HepG2 (cell line): Measurements from ENCODE around the gene GORASP2. TPM values are rescaled to one million over a fixed set of nuclear protein-coding genes. Genes with fewer than 3 reads are reported as not detected.

Experiments used
- EHMT2 ChIP-seq: fragments of 200-600 bp; sonication (generic); IDR thresholded peaks from 2 replicates; pipeline ENCODE4 v1.7.0; 2017; ENCODE audit warnings: antibody characterized with exemption, low read depth, low read length, borderline replicate concordance
- NFATC3 ChIP-seq: sonication (generic); formaldehyde crosslinking; IDR thresholded peaks from 2 replicates; pipeline ENCODE4 v1.5.1; 2020; ENCODE audit warnings: mild to moderate bottlenecking, missing genetic modification reagents
- NFE2 ChIP-seq: sonication (generic); formaldehyde crosslinking; IDR thresholded peaks from 2 replicates; pipeline ENCODE4 v1.4.0; 2020; ENCODE audit warnings: missing genetic modification reagents
- PHF20 ChIP-seq: sonication (generic); formaldehyde crosslinking; IDR thresholded peaks from 2 replicates; pipeline ENCODE4 v1.5.0; 2020; ENCODE audit warnings: mild to moderate bottlenecking, missing genetic modification reagents
- ZNF124 ChIP-seq: sonication (generic); formaldehyde crosslinking; IDR thresholded peaks from 2 replicates; pipeline ENCODE4 v1.4.0; 2020; ENCODE audit warnings: missing genetic modification reagents
- polyA plus RNA-seq, 8 experiments: library from polyadenylated mRNA; depleted of rRNA in 3 of 8; stranded (reverse) in 7 of 8; unstranded in 1 of 8; fragments of >200 nt; fragmentation: Illumina TruSeq in 4 of 8; extraction: Trizol in 4 of 8; gene quantifications; 2 replicates each; pipeline versions ENCODE4 v1.2.1 to v1.2.3, GENCODE V29; 2011 to 2016; ENCODE audit warnings: low read depth in 4 of 8, missing spikeins in 1 of 8, mixed read lengths in 1 of 8; ENCODE audit not compliant: insufficient read depth in 1 of 8
- total RNA-seq, 5 experiments: library from RNA; depleted of rRNA; stranded (reverse); fragments of >200 nt; fragmentation: Illumina TruSeq; extraction: Trizol; gene quantifications; 2 replicates each; pipeline ENCODE4 v1.2.3, GENCODE V29; 2016; ENCODE audit warnings: low read depth in 1 of 5
- TF ChIP-seq, protein P1 (sequence below): sonication (generic); formaldehyde crosslinking; IDR thresholded peaks from 2 replicates; pipeline ENCODE4 v1.9.0; 2021; ENCODE audit warnings: mild to moderate bottlenecking, missing genetic modification reagents
- TF ChIP-seq, protein P2 (sequence below): sonication (generic); formaldehyde crosslinking; IDR thresholded peaks from 2 replicates; pipeline ENCODE4 v1.4.0; 2020; ENCODE audit warnings: missing genetic modification reagents
- TF ChIP-seq, protein P3 (sequence below): IDR thresholded peaks from 2 replicates; pipeline ENCODE4 v1.6.1; 2016; ENCODE audit warnings: missing biosample characterization, missing genetic modification reagents, low read depth
- TF ChIP-seq, protein P4 (sequence below): sonication (generic); formaldehyde crosslinking; IDR thresholded peaks from 2 replicates; pipeline ENCODE4 v1.4.0; 2020; ENCODE audit warnings: missing genetic modification reagents, borderline replicate concordance
- TF ChIP-seq, protein P5 (sequence below): conservative IDR thresholded peaks from 2 replicates; pipeline ENCODE4 v1.6.1; 2018; ENCODE audit warnings: missing genetic modification reagents

Gene GORASP2
- total and polyA plus RNA-seq, 2 of the 13 experiments (the other 11 are each of a cell fraction or from before 2014, with no cell fraction given), result 103 to 239 TPM

DNA sequence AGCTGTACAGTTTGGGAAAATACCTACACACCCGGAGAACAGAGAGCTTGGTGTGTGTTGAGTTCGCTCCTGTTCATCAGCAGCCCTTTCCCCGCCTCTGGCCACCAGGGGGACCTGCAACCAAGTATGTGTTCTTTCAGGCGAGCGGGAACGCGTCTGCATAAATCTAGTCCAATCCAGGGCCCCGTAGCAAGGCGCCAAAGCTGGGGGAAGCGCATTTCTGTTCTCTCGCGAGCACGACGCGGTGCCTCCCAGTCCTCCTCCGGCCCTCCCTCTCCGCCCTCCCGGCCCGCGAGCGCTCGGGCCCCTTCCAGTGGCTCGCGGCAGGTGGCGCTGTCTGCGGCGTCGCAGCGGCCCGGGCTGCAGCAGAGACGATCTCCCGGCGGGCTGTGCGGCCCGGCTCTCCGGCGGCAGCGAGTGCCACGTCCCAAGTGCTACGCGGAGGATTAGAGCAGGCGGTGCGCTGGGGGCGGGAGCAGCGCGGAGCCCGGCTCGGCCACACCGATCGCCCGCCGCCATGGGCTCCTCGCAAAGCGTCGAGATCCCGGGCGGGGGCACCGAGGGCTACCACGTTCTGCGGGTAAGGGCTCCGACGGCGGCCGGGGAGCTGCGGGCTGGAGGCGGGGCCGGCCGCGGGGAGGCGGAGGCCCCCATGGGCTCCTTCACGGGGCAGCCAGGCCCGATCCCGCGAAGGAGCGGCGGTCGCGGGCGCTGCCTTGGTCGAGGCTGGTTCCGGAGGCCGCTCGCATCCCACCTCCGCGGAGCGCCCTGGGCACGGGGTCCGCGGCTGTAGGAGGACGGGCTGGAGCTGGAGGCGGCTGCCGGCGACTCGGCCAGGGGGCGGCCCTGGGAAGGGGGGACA, at the start of gene GORASP2 (continued):
- TF ChIP-seq, protein P1, sequence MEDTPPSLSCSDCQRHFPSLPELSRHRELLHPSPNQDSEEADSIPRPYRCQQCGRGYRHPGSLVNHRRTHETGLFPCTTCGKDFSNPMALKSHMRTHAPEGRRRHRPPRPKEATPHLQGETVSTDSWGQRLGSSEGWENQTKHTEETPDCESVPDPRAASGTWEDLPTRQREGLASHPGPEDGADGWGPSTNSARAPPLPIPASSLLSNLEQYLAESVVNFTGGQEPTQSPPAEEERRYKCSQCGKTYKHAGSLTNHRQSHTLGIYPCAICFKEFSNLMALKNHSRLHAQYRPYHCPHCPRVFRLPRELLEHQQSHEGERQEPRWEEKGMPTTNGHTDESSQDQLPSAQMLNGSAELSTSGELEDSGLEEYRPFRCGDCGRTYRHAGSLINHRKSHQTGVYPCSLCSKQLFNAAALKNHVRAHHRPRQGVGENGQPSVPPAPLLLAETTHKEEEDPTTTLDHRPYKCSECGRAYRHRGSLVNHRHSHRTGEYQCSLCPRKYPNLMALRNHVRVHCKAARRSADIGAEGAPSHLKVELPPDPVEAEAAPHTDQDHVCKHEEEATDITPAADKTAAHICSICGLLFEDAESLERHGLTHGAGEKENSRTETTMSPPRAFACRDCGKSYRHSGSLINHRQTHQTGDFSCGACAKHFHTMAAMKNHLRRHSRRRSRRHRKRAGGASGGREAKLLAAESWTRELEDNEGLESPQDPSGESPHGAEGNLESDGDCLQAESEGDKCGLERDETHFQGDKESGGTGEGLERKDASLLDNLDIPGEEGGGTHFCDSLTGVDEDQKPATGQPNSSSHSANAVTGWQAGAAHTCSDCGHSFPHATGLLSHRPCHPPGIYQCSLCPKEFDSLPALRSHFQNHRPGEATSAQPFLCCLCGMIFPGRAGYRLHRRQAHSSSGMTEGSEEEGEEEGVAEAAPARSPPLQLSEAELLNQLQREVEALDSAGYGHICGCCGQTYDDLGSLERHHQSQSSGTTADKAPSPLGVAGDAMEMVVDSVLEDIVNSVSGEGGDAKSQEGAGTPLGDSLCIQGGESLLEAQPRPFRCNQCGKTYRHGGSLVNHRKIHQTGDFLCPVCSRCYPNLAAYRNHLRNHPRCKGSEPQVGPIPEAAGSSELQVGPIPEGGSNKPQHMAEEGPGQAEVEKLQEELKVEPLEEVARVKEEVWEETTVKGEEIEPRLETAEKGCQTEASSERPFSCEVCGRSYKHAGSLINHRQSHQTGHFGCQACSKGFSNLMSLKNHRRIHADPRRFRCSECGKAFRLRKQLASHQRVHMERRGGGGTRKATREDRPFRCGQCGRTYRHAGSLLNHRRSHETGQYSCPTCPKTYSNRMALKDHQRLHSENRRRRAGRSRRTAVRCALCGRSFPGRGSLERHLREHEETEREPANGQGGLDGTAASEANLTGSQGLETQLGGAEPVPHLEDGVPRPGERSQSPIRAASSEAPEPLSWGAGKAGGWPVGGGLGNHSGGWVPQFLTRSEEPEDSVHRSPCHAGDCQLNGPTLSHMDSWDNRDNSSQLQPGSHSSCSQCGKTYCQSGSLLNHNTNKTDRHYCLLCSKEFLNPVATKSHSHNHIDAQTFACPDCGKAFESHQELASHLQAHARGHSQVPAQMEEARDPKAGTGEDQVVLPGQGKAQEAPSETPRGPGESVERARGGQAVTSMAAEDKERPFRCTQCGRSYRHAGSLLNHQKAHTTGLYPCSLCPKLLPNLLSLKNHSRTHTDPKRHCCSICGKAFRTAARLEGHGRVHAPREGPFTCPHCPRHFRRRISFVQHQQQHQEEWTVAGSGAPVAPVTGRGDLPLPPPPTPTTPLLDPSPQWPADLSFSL (CRISPR knock-in tag), result no peak; the same call in 1 of the 2 replicates
- TF ChIP-seq PHF20 (CRISPR knock-in tag), result peak; percentile 83; the same call in 1 of the 2 replicates
- TF ChIP-seq, protein P2, sequence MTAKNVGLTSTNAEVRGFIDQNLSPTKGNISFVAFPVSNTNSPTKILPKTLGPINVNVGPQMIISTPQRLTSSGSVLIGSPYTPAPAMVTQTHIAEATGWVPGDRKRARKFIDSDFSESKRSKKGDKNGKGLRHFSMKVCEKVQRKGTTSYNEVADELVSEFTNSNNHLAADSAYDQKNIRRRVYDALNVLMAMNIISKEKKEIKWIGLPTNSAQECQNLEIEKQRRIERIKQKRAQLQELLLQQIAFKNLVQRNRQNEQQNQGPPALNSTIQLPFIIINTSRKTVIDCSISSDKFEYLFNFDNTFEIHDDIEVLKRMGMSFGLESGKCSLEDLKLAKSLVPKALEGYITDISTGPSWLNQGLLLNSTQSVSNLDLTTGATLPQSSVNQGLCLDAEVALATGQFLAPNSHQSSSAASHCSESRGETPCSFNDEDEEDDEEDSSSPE (CRISPR knock-in tag), result peak; percentile 100
- no peak for TF ChIP-seq EHMT2
- TF ChIP-seq, protein P3, sequence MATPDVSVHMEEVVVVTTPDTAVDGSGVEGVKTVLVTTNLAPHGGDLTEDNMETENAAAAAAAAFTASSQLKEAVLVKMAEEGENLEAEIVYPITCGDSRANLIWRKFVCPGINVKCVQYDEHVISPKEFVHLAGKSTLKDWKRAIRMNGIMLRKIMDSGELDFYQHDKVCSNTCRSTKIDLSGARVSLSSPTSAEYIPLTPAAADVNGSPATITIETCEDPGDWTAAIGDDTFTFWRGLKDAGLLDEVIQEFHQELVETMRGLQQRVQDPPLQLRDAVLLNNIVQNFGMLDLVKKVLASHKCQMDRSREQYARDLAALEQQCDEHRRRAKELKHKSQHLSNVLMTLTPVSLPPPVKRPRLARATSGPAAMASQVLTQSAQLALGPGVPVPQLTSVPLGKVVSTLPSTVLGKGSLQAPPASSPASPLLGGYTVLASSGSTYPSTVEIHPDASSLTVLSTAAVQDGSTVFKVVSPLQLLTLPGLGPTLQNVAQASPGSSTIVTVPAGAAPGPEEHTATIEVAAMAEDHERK, result 0 out of 2 replicates have a peak, but pooled peaks have one; percentile 42
- TF ChIP-seq, protein P4, sequence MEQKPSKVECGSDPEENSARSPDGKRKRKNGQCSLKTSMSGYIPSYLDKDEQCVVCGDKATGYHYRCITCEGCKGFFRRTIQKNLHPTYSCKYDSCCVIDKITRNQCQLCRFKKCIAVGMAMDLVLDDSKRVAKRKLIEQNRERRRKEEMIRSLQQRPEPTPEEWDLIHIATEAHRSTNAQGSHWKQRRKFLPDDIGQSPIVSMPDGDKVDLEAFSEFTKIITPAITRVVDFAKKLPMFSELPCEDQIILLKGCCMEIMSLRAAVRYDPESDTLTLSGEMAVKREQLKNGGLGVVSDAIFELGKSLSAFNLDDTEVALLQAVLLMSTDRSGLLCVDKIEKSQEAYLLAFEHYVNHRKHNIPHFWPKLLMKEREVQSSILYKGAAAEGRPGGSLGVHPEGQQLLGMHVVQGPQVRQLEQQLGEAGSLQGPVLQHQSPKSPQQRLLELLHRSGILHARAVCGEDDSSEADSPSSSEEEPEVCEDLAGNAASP, result peak; percentile 87
- TF ChIP-seq NFE2 (CRISPR knock-in tag), result 0 out of 2 replicates have a peak, but pooled peaks have one; percentile 46
- TF ChIP-seq, protein P5, sequence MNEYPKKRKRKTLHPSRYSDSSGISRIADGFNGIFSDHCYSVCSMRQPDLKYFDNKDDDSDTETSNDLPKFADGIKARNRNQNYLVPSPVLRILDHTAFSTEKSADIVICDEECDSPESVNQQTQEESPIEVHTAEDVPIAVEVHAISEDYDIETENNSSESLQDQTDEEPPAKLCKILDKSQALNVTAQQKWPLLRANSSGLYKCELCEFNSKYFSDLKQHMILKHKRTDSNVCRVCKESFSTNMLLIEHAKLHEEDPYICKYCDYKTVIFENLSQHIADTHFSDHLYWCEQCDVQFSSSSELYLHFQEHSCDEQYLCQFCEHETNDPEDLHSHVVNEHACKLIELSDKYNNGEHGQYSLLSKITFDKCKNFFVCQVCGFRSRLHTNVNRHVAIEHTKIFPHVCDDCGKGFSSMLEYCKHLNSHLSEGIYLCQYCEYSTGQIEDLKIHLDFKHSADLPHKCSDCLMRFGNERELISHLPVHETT (CRISPR knock-in tag), result peak; percentile 97
- TF ChIP-seq ZNF124 (CRISPR knock-in tag), result peak; percentile 97
- no peak for TF ChIP-seq NFATC3 (CRISPR knock-in tag)
